HEK293 (cell line): ENCODE data around the gene FOXC1.

Experiments used
- CTCF ChIA-PET: fragments of 350-600 bp; formaldehyde crosslinking; extraction: SDS; loops from one replicate; lab custom pipeline; 2021; ENCODE audit warnings: antibody characterized with exemption; lab: Yijun Ruan, JAX
- POLR2A ChIA-PET: fragments of 300-600 bp; formaldehyde crosslinking; extraction: SDS; loops from one replicate; lab custom pipeline; 2020; ENCODE audit warnings: antibody characterized with exemption, inconsistent platforms; lab: Yijun Ruan, JAX
- H3K27ac ChIP-seq: fragments of 200-500 bp; sonication (Bioruptor generic); 2 replicates; pipeline ENCODE4 v1.5.1; 2014; ENCODE audit warnings: low read depth, low read length, control low read depth, inconsistent platforms; ENCODE audit errors: extremely low read depth
- H3K36me3 ChIP-seq, 2 experiments: fragments of 200-500 bp in 1 of 2; sonication (Bioruptor generic) in 1 of 2; 1 replicate in 1 of 2; 2 replicates in 1 of 2; pipeline ENCODE4 v1.5.1; 2014 to 2017; ENCODE audit warnings: inconsistent platforms in 2 of 2, low read length in 2 of 2; ENCODE audit not compliant: control insufficient read depth in 2 of 2, insufficient read depth in 1 of 2
- H3K4me1 ChIP-seq: fragments of 200-500 bp; sonication (Bioruptor generic); 2 replicates; pipeline ENCODE4 v1.5.1; 2014; ENCODE audit warnings: mild to moderate bottlenecking, low read length, inconsistent platforms; ENCODE audit not compliant: control insufficient read depth, insufficient read depth
- H3K4me3 ChIP-seq: 2 replicates; pipeline ENCODE4 v1.5.1; 2011; ENCODE audit warnings: low read depth, mild to moderate bottlenecking, control low read depth, low read length, moderate library complexity
- H3K9me3 ChIP-seq: fragments of 200-500 bp; sonication (Bioruptor generic); 2 replicates; pipeline ENCODE4 v1.5.1; 2014; ENCODE audit warnings: low read depth, low read length, inconsistent platforms; ENCODE audit not compliant: control insufficient read depth, insufficient read depth
- EGR2 ChIP-seq: fragments of 450-650 bp; formaldehyde crosslinking; IDR thresholded peaks from 2 replicates; pipeline ENCODE4 v1.5.1; 2016; ENCODE audit warnings: low read depth, missing biosample characterization, missing genetic modification characterization
- MEIS1 ChIP-seq: sonication (generic); formaldehyde crosslinking; IDR thresholded peaks from 2 replicates; pipeline ENCODE4 v1.8.1; 2022; ENCODE audit warnings: missing genetic modification reagents, mild to moderate bottlenecking, borderline replicate concordance
- SCRT2 ChIP-seq: fragments of 450-650 bp; formaldehyde crosslinking; IDR thresholded peaks from 2 replicates; pipeline ENCODE4 v1.5.1; 2016; ENCODE audit warnings: missing biosample characterization, missing genetic modification characterization
- WT1 ChIP-seq: fragments of 450-650 bp; formaldehyde crosslinking; IDR thresholded peaks from 2 replicates; pipeline ENCODE4 v1.5.1; 2016; ENCODE audit warnings: missing biosample characterization, missing genetic modification characterization
- ZFHX2 ChIP-seq: fragments of 450-650 bp; formaldehyde crosslinking; conservative IDR thresholded peaks from 2 replicates; pipeline ENCODE4 v1.5.1; 2016; ENCODE audit warnings: missing biosample characterization, missing genetic modification characterization
- ZNF146 ChIP-seq: fragments of 450-650 bp; formaldehyde crosslinking; IDR thresholded peaks from 2 replicates; pipeline ENCODE4 v1.5.1; 2016; ENCODE audit warnings: missing biosample characterization, missing genetic modification characterization
- ZNF155 ChIP-seq: fragments of 450-650 bp; formaldehyde crosslinking; IDR thresholded peaks from 2 replicates; pipeline ENCODE4 v1.5.1; 2016; ENCODE audit warnings: missing biosample characterization, missing genetic modification characterization
- ZNF19 ChIP-seq: fragments of 450-650 bp; formaldehyde crosslinking; IDR thresholded peaks from 2 replicates; pipeline ENCODE4; 2016; ENCODE audit warnings: missing biosample characterization, missing genetic modification characterization, low read depth
- ZNF292 ChIP-seq: fragments of 450-650 bp; formaldehyde crosslinking; IDR thresholded peaks from 2 replicates; pipeline ENCODE4 v1.5.1; 2016; ENCODE audit warnings: low read depth, missing biosample characterization, missing genetic modification characterization, borderline replicate concordance
- ZNF341 ChIP-seq: fragments of 450-650 bp; formaldehyde crosslinking; IDR thresholded peaks from 2 replicates; pipeline ENCODE4; 2016; ENCODE audit warnings: low read depth, missing biosample characterization, missing genetic modification characterization
- ZNF585B ChIP-seq: fragments of 450-650 bp; formaldehyde crosslinking; IDR thresholded peaks from 2 replicates; pipeline ENCODE4 v1.5.1; 2016; ENCODE audit warnings: missing biosample characterization, missing genetic modification characterization
- ZNF626 ChIP-seq: fragments of 450-650 bp; sonication (Bioruptor Pico); formaldehyde crosslinking; IDR thresholded peaks from 2 replicates; pipeline ENCODE4 v1.5.1; 2018; ENCODE audit warnings: missing biosample characterization, missing genetic modification characterization, inconsistent platforms
- ZNF792 ChIP-seq: fragments of 450-650 bp; formaldehyde crosslinking; IDR thresholded peaks from 2 replicates; pipeline ENCODE4 v1.5.1; 2016; ENCODE audit warnings: missing biosample characterization, missing genetic modification characterization
- ZSCAN16 ChIP-seq: fragments of 450-650 bp; formaldehyde crosslinking; IDR thresholded peaks from 2 replicates; pipeline ENCODE4 v1.5.1; 2016; ENCODE audit warnings: missing biosample characterization, missing genetic modification characterization
- TF ChIP-seq, protein P1 (sequence below): fragments of 450-650 bp; formaldehyde crosslinking; IDR thresholded peaks from 2 replicates; pipeline ENCODE4 v1.5.1; 2017; ENCODE audit warnings: missing biosample characterization, mild to moderate bottlenecking, missing genetic modification characterization, moderate library complexity
- TF ChIP-seq, protein P2 (sequence below): fragments of 450-650 bp; formaldehyde crosslinking; IDR thresholded peaks from 2 replicates; pipeline ENCODE4 v1.5.1; 2016; ENCODE audit warnings: missing biosample characterization, missing genetic modification characterization
- TF ChIP-seq, protein P3 (sequence below): fragments of 450-650 bp; formaldehyde crosslinking; conservative IDR thresholded peaks from 2 replicates; pipeline ENCODE4 v1.5.1; 2016; ENCODE audit warnings: low read depth, missing biosample characterization, missing genetic modification characterization
- TF ChIP-seq, protein P4 (sequence below): fragments of 450-650 bp; formaldehyde crosslinking; IDR thresholded peaks from 2 replicates; pipeline ENCODE4 v1.5.1; 2016; ENCODE audit warnings: missing biosample characterization, missing genetic modification characterization
- TF ChIP-seq, protein P5 (sequence below): fragments of 450-650 bp; formaldehyde crosslinking; IDR thresholded peaks from 2 replicates; pipeline ENCODE4 v1.5.1; 2017; ENCODE audit warnings: missing biosample characterization, missing genetic modification characterization
- TF ChIP-seq, protein P6 (sequence below): fragments of 450-650 bp; formaldehyde crosslinking; IDR thresholded peaks from 2 replicates; pipeline ENCODE4 v1.5.0; 2017; ENCODE audit warnings: missing biosample characterization, missing genetic modification characterization, borderline replicate concordance

Gene FOXC1

DNA sequence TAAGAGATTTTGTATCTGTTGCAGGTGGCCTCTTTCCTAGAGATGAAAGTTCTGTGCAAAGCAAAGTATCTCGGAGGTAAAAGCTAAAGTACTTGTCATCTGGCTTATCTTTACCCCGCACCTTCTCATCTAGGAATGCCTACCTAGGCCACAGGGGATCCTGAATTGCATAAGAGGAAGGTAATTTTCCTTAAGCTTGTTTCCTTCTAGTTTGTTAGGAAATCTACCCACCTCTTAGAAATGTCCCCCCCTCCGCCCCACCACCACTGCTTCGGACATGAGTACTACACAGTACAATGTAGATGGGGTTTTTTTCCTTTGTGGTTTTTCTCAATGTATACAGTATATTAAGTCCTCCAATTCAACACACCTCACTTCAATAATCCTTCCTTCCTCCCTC is 21.5 kb downstream of the FOXC1 start:
- ChIA-PET CTCF (interaction anchor here (0.8 kb wide), 1 partner anchor 11 kb away, joined by 3 read pairs; no protein-coding TSS in a partner anchor), POLR2A (interaction anchor here (1.7 to 3.0 kb wide), 3 partner anchors 14 to 36 kb away, joined by 6 to 15 read pairs (median 6); partner anchors contain the start of gene FOXC1)
- peaks cover 32% of the 10 kb centered on the region for H3K4me1 ChIP-seq
- TF ChIP-seq, protein P1, sequence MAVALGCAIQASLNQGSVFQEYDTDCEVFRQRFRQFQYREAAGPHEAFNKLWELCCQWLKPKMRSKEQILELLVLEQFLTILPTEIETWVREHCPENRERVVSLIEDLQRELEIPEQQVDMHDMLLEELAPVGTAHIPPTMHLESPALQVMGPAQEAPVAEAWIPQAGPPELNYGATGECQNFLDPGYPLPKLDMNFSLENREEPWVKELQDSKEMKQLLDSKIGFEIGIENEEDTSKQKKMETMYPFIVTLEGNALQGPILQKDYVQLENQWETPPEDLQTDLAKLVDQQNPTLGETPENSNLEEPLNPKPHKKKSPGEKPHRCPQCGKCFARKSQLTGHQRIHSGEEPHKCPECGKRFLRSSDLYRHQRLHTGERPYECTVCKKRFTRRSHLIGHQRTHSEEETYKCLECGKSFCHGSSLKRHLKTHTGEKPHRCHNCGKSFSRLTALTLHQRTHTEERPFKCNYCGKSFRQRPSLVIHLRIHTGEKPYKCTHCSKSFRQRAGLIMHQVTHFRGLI (tag by site-specific recombination): no peak
- TF ChIP-seq EGR2 (no peak), ZNF792 (no peak), ZNF626 (tag by site-specific recombination) (no peak), WT1 (tag by site-specific recombination) (0 out of 2 replicates have a peak, but pooled peaks have one; percentile 47)
- TF ChIP-seq, protein P2, sequence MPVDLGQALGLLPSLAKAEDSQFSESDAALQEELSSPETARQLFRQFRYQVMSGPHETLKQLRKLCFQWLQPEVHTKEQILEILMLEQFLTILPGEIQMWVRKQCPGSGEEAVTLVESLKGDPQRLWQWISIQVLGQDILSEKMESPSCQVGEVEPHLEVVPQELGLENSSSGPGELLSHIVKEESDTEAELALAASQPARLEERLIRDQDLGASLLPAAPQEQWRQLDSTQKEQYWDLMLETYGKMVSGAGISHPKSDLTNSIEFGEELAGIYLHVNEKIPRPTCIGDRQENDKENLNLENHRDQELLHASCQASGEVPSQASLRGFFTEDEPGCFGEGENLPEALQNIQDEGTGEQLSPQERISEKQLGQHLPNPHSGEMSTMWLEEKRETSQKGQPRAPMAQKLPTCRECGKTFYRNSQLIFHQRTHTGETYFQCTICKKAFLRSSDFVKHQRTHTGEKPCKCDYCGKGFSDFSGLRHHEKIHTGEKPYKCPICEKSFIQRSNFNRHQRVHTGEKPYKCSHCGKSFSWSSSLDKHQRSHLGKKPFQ (tag by site-specific recombination): no peak
- H3K4me3 ChIP-seq: no peak overlapping the region
- H3K36me3 ChIP-seq: no peaks in the 10 kb centered on the region
- H3K9me3 ChIP-seq: no peaks in the 10 kb centered on the region
- peak overlapping the region; percentile 42 for H3K27ac ChIP-seq

DNA sequence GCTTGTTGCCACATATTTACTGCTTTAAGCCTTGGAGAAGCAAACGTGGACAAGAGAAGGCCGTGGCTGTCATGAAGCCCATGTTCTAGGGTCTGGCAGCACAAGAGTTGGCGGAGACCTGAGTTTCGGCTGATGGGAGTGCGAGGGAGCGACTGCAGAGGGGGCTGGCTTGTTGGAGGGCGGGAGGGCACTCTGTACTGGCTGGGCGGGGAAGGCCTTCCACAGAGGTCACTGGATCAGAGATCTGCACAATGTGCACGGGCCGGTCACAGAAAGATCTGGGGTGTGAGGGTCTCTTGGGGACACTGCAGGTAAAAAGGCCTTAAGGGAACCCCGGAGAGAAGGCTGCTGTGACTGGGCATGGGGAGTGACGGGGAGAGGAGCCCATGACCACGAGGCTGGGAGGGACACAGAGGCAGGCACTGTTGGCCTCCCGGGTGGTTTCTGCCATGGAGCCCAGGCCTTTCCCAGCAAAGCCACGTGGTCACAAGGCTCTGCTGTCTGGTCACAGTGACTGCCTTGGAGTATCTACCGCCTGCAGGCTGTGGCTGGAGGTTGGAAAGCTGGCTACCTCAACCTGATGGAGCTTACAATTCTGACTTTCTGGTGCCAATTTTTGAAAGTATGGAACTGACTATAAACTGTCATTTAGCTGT is 23.8 kb downstream of the FOXC1 start:
- no peak overlapping the region for H3K4me3 ChIP-seq
- CTCF ChIA-PET: interaction anchor here (0.7 kb wide), 1 partner anchor 175 kb away, joined by 4 read pairs; no protein-coding TSS in a partner anchor
- no peak overlapping the region for H3K27ac ChIP-seq
- peaks cover 15% of the 10 kb centered on the region for H3K4me1 ChIP-seq
- no peaks in the 10 kb centered on the region for H3K36me3 ChIP-seq
- H3K9me3 ChIP-seq: no peaks in the 10 kb centered on the region
- POLR2A ChIA-PET: no interaction called here
- TF ChIP-seq ZNF292 (tag by site-specific recombination) (no peak), SCRT2 (tag by site-specific recombination) (no peak), ZFHX2 (tag by site-specific recombination) (no peak), ZSCAN16 (no peak), ZNF341 (tag by site-specific recombination) (no peak), ZNF146 (tag by site-specific recombination) (no peak), ZNF585B (tag by site-specific recombination) (no peak), ZNF626 (tag by site-specific recombination) (no peak), ZNF19 (no peak), MEIS1 (CRISPR knock-in tag) (no peak), ZNF155 (tag by site-specific recombination) (no peak)
- TF ChIP-seq, protein P3, sequence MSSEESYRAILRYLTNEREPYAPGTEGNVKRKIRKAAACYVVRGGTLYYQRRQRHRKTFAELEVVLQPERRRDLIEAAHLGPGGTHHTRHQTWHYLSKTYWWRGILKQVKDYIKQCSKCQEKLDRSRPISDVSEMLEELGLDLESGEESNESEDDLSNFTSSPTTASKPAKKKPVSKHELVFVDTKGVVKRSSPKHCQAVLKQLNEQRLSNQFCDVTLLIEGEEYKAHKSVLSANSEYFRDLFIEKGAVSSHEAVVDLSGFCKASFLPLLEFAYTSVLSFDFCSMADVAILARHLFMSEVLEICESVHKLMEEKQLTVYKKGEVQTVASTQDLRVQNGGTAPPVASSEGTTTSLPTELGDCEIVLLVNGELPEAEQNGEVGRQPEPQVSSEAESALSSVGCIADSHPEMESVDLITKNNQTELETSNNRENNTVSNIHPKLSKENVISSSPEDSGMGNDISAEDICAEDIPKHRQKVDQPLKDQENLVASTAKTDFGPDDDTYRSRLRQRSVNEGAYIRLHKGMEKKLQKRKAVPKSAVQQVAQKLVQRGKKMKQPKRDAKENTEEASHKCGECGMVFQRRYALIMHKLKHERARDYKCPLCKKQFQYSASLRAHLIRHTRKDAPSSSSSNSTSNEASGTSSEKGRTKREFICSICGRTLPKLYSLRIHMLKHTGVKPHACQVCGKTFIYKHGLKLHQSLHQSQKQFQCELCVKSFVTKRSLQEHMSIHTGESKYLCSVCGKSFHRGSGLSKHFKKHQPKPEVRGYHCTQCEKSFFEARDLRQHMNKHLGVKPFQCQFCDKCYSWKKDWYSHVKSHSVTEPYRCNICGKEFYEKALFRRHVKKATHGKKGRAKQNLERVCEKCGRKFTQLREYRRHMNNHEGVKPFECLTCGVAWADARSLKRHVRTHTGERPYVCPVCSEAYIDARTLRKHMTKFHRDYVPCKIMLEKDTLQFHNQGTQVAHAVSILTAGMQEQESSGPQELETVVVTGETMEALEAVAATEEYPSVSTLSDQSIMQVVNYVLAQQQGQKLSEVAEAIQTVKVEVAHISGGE (tag by site-specific recombination): no peak
- TF ChIP-seq, protein P4, sequence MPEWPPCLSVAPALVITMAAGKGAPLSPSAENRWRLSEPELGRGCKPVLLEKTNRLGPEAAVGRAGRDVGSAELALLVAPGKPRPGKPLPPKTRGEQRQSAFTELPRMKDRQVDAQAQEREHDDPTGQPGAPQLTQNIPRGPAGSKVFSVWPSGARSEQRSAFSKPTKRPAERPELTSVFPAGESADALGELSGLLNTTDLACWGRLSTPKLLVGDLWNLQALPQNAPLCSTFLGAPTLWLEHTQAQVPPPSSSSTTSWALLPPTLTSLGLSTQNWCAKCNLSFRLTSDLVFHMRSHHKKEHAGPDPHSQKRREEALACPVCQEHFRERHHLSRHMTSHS (tag by site-specific recombination): no peak
- TF ChIP-seq, protein P5, sequence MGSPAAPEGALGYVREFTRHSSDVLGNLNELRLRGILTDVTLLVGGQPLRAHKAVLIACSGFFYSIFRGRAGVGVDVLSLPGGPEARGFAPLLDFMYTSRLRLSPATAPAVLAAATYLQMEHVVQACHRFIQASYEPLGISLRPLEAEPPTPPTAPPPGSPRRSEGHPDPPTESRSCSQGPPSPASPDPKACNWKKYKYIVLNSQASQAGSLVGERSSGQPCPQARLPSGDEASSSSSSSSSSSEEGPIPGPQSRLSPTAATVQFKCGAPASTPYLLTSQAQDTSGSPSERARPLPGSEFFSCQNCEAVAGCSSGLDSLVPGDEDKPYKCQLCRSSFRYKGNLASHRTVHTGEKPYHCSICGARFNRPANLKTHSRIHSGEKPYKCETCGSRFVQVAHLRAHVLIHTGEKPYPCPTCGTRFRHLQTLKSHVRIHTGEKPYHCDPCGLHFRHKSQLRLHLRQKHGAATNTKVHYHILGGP (tag by site-specific recombination): no peak
- TF ChIP-seq, protein P6, sequence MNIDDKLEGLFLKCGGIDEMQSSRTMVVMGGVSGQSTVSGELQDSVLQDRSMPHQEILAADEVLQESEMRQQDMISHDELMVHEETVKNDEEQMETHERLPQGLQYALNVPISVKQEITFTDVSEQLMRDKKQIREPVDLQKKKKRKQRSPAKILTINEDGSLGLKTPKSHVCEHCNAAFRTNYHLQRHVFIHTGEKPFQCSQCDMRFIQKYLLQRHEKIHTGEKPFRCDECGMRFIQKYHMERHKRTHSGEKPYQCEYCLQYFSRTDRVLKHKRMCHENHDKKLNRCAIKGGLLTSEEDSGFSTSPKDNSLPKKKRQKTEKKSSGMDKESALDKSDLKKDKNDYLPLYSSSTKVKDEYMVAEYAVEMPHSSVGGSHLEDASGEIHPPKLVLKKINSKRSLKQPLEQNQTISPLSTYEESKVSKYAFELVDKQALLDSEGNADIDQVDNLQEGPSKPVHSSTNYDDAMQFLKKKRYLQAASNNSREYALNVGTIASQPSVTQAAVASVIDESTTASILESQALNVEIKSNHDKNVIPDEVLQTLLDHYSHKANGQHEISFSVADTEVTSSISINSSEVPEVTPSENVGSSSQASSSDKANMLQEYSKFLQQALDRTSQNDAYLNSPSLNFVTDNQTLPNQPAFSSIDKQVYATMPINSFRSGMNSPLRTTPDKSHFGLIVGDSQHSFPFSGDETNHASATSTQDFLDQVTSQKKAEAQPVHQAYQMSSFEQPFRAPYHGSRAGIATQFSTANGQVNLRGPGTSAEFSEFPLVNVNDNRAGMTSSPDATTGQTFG (tag by site-specific recombination): no peak
- TF ChIP-seq, protein P2 (tag by site-specific recombination): no peak
